Ureter (tissue), 1 donor: ENCODE data around the gene C10orf95. TPM values are rescaled to one million over a fixed set of nuclear protein-coding genes. Genes with fewer than 3 reads are reported as not detected.

ENCODE experiments used
- DNase-seq: peaks from one replicate; pipeline ENCODE4 v3.0.0-alpha.2; 2020; ENCODE audit warnings: low spot score
- total RNA-seq: library from RNA; stranded (reverse); gene quantifications from one replicate; pipeline ENCODE4 v1.2.4, GENCODE V29; 2023
- donor health status: DM: yes; HTN: yes; CAD: no.

C10orf95 gene
- total RNA-seq, 1 donor from 2014 or later = 1.5 TPM

- no peak for DNase-seq
These were observed 16.8 kb downstream of the C10orf95 start for GRCh38 chr10:102434394-102435132.

GRCh38 chr10:102433619-102434046 is 17.7 kb downstream of the C10orf95 start:
- DNase-seq = no peak

GRCh38 chr10:102432162-102432950 is 19.0 kb downstream of the C10orf95 start, which contains the start of gene CUEDC2:
CUEDC2 (minus strand) TSS chr10:102432574; CDS start chr10:102425188, 7,386 bp downstream.
- DNase-seq = peak; percentile 96

GRCh38 chr10:102431452-102432124 is 19.8 kb downstream of the C10orf95 start:
- DNase-seq = no peak

- no peak for DNase-seq
These were observed 21.9 kb downstream of the C10orf95 start for GRCh38 chr10:102429468-102429867.

GRCh38 chr10:102426803-102427287 is 24.5 kb downstream of the C10orf95 start:
- DNase-seq = no peak

GRCh38 chr10:102425444-102425843 is 25.9 kb downstream of the C10orf95 start:
- DNase-seq = no peak

DNA sequence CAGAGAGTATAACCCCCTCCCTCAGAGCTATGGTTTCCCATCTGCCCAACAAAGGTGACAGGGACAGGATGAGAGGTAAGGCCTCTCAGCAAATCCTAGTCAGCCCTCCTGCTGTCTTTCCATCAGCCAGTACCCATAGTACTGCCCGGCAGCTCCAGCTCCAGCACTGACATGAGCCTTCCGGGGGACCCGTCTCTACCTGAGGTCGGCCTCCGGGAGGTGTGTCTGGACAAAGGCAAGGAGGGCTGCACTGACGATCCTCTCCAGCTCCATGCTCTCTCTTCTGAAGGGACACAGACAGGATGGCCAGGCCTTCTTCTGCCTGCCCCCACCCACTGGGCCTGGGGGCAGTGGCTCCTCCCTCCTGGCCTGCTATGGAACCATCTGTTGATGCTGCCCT is 26.4 kb downstream of the C10orf95 start:
- no peak for DNase-seq

GRCh38 chr10:102424145-102424544 is 27.2 kb downstream of the C10orf95 start:
- no peak for DNase-seq

DNA sequence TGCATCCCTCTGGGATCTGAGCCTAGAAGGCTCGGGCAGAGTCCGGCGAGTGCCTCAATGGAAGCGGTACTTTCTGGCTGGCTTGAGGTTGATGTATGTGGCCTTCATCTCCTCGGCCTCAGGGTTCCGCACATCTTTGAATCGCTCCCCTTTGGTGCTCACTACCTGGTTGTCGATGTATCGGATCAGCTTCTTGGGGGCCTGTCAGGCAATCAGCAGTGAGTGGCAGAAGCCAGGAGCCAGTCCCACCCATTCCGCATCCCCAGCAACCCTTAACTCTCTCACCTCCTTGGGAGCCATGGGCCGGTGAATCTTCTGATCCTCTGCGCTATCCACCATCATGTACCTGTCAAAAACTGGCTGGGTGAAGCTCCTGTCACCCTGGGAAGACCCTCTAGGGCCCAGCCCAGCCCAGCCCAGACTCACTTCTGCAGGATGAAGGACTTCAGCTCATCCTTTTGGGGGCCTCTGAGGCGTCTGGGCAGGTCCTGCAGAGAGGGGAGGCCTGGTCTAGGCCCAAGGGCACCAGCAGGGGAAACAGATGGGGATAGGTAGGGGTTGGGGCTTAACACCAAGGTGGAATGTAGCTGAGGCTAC is 27.9 kb downstream of the C10orf95 start:
- DNase-seq = no peak

- peak; percentile 86 for DNase-seq
These were observed 28.7 kb downstream of the C10orf95 start for GRCh38 chr10:102422545-102423129.

DNA sequence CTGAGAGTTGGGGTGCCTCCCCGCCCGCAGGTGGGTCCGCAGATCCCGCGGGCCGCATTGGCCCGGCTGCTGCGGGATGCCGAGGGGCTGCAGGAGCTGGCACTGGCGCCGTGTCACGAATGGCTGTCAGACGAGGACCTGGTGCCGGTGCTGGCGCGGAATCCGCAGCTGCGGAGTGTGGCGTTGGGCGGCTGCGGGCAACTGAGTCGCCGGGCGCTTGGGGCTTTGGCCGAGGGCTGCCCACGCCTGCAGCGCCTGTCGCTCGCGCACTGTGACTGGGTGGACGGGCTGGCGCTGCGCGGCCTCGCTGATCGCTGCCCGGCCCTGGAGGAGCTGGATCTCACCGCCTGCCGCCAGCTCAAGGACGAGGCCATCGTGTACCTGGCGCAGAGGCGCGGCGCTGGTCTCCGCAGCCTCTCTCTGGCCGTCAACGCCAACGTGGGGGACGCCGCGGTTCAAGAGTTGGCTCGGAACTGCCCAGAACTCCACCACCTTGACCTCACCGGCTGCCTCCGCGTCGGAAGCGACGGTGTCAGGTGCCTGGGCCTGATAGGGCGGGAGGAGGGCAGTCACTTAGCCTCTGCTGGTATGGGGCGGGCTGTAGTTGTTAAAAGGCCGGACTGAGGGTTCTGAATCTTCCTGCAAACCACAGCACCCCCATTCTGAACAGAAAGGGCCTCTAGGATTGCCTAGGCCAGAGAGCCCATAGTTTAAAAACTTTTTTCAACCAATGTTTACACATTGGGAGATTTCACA is 29.4 kb downstream of the C10orf95 start:
- DNase-seq = no peak

DNA sequence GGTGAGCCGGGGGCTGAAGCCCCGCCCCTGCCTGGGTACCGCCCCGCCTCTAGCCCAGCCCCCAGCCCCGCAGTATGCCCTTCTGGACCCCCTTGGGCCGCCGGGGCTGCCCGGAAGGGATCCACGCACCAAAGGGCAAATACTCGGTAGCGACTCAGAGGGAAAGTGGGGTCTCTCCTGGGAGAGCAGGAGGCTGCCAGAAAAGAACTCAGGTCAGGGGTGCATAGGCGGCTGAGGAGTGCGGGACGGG is 29.9 kb downstream of the C10orf95 start:
- DNase-seq = no peak

DNA sequence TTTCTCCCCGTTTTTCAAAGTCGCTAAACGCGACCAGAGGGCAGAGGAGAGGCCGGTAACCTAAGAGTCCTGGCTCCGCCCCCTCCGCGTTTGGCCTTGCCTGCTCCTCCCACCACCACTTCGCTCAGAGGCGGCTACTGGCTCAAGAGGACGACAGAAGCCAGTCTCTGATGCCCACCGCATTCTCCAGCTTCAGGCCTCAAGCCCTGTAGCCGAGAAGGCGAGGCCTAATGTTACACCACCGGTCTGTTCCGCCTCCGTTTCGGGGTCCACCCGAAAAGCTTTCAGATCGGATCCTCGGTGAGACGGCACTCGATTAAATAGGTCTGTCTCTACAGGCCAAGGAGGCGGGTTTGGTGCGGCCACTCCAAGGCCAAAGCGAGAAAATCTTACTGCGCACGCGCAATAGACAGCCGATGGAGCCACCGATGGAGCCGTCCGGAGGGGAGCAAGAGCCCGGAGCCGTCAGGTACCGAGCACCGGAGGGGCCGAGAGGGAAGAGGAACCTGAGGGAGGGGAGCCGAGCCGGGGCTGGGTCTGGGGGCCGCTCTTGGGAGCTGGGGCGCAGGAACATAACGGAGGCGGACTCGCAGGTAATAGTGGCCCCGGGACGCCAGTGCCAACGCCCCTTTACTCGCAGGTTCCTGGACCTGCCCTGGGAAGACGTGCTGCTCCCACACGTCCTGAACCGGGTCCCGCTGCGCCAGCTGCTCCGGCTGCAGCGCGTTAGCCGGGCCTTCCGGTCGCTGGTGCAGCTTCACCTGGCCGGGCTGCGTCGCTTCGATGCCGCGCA is 30.4 kb downstream of the C10orf95 start, which contains the start of gene FBXL15:
FBXL15 (plus strand) TSS at position 123 of the 793 bp plus-strand sequence; CDS start at position 417, 294 bp downstream.
- DNase-seq = peak; percentile 99

DNA sequence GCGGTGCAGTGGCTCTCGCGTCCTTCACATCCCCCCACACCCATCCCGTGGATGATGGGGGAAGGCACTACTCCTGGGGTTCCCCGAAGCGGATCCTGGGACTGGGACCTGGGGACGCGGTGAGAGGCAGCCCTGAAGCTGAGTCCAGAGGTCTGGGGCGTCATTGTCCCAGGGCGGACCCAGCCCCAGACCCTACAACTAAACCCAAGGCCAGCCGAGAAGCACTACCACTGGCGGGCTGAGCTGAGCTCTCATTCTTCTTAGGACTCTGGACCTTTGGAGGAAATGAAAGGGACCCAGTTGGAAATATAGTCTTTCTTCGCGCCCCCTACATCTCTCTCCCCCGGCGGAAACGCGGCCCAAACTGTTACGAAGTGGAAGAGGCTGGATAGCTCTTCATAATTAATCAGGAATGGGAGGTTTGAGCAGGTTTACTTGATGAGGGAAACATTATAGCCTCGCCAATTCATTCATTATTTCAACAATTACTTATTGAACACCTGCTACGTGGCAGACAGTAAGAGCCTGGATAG is 31.1 kb downstream of the C10orf95 start:
- DNase-seq = no peak

GRCh38 chr10:102419269-102420180 is 31.8 kb downstream of the C10orf95 start:
- no peak for DNase-seq

- DNase-seq = no peak
These were observed 32.6 kb downstream of the C10orf95 start, which contains the start of gene PSD for GRCh38 chr10:102418622-102419268. PSD (minus strand) TSS chr10:102418785; CDS start chr10:102417038, 1,747 bp downstream.

- DNase-seq = no peak
These were observed 34.6 kb downstream of the C10orf95 start for GRCh38 chr10:102416695-102417094.
